Activated naive CD4-positive, alpha-beta T cell treated with anti-CD3 and anti-CD28 coated beads, Interleukin-2, amount 10 ng/mL, durations not matched to agents 7 days and 5 days (primary cell): ENCODE results near the gene OR5D16.
"Not testable (repeated sequence)": the region's sequence is repeated elsewhere in the genome, so short reads cannot be mapped to it uniquely, and the experiment has no call there.

Source experiments
- CTCF ChIA-PET: fragments of 350-600 bp; sonication (Branson Sonifier 250); formaldehyde crosslinking; loops from one replicate; lab custom pipeline; 2021; ENCODE audit warnings: antibody characterized with exemption; lab: Charles Lee
- DNase-seq: peaks from one replicate; pipeline ENCODE4 v3.0.0-alpha.2; 2020
- H3K27ac Mint-ChIP-seq: one replicate; pipeline ENCODE4 v1.8.0; 2021; ENCODE audit warnings: mild to moderate bottlenecking, moderate library complexity, mixed read lengths
- H3K27me3 Mint-ChIP-seq: one replicate; pipeline ENCODE4 v1.8.0; 2021; ENCODE audit warnings: mild to moderate bottlenecking, mixed read lengths
- H3K36me3 Mint-ChIP-seq: one replicate; pipeline ENCODE4 v1.8.0; 2021; ENCODE audit warnings: mixed read lengths
- H3K4me1 Mint-ChIP-seq: one replicate; pipeline ENCODE4 v1.8.0; 2021; ENCODE audit warnings: mixed read lengths
- H3K4me3 Mint-ChIP-seq: one replicate; pipeline ENCODE4 v1.8.0; 2021; ENCODE audit warnings: mild to moderate bottlenecking, moderate library complexity, mixed read lengths
- H3K9me3 Mint-ChIP-seq: one replicate; pipeline ENCODE4 v1.8.0; 2021; ENCODE audit warnings: mixed read lengths

Gene OR5D16

GRCh38 chr11:55838452-55838851, at the start of gene OR5D16:
OR5D16 (plus strand) TSS chr11:55838752; CDS start chr11:55838752, 0 bp downstream.
- H3K27ac Mint-ChIP-seq = no peak within 1 kb of the TSS
- H3K4me3 Mint-ChIP-seq = no peak within 1 kb of the TSS
- CTCF ChIA-PET = no interaction called here
- DNase-seq = no peak
- no peaks in the 10 kb centered on the region for H3K27me3 Mint-ChIP-seq
- peaks cover 16% of the 10 kb centered on the region for H3K9me3 Mint-ChIP-seq
- H3K36me3 Mint-ChIP-seq = no peaks in the 10 kb centered on the region
- no peaks in the 10 kb centered on the region for H3K4me1 Mint-ChIP-seq

- no peaks in the 10 kb centered on the region for H3K27me3 Mint-ChIP-seq
- H3K4me3 Mint-ChIP-seq = no peak overlapping the region
- H3K27ac Mint-ChIP-seq = no peak overlapping the region
- no peaks in the 10 kb centered on the region for H3K36me3 Mint-ChIP-seq
- DNase-seq = no peak
- H3K4me1 Mint-ChIP-seq = no peaks in the 10 kb centered on the region
- H3K9me3 Mint-ChIP-seq = peaks cover 17% of the 10 kb centered on the region
- CTCF ChIA-PET = no interaction called here
Measured at GRCh38 chr11:55791606-55792005, 46.9 kb upstream of the OR5D16 start.

- Mint-ChIP-seq H3K4me1 (no peaks in the 10 kb centered on the region), H3K9me3 (peaks cover 9% of the 10 kb centered on the region), H3K4me3 (no peak overlapping the region), H3K27ac (no peak overlapping the region), H3K27me3 (no peaks in the 10 kb centered on the region), H3K36me3 (no peaks in the 10 kb centered on the region)
- no peak for DNase-seq
- CTCF ChIA-PET = no interaction called here
Measured at GRCh38 chr11:55793321-55793720, 45.2 kb upstream of the OR5D16 start.

GRCh38 chr11:55795256-55795655, 43.3 kb upstream of the OR5D16 start, which contains the start of gene OR5D14:
OR5D14 (plus strand) TSS chr11:55795556; CDS start chr11:55795556, 0 bp downstream.
- Mint-ChIP-seq H3K4me1 (no peaks in the 10 kb centered on the region), H3K27me3 (no peaks in the 10 kb centered on the region), H3K4me3 (no peak within 1 kb of the TSS), H3K27ac (no peak within 1 kb of the TSS), H3K36me3 (no peaks in the 10 kb centered on the region), H3K9me3 (peaks cover 21% of the 10 kb centered on the region)
- DNase-seq = no peak
- CTCF ChIA-PET = no interaction called here

GRCh38 chr11:55806248-55806647, 32.3 kb upstream of the OR5D16 start:
- H3K9me3 Mint-ChIP-seq = peaks cover 25% of the 10 kb centered on the region
- H3K27me3 Mint-ChIP-seq = no peaks in the 10 kb centered on the region
- no peaks in the 10 kb centered on the region for H3K36me3 Mint-ChIP-seq
- DNase-seq = no peak
- H3K4me1 Mint-ChIP-seq = no peaks in the 10 kb centered on the region
- CTCF ChIA-PET = no interaction called here
- H3K4me3 Mint-ChIP-seq = no peak overlapping the region
- no peak overlapping the region for H3K27ac Mint-ChIP-seq

GRCh38 chr11:55811067-55811466, 27.5 kb upstream of the OR5D16 start, which contains the start of gene OR5L1:
OR5L1 (plus strand) TSS chr11:55811367; CDS start chr11:55811467, 100 bp downstream.
- H3K9me3 Mint-ChIP-seq = peaks cover 21% of the 10 kb centered on the region
- DNase-seq = no peak
- no peak within 1 kb of the TSS for H3K27ac Mint-ChIP-seq
- H3K4me1 Mint-ChIP-seq = no peaks in the 10 kb centered on the region
- CTCF ChIA-PET = no interaction called here
- no peaks in the 10 kb centered on the region for H3K27me3 Mint-ChIP-seq
- H3K36me3 Mint-ChIP-seq = no peaks in the 10 kb centered on the region
- no peak within 1 kb of the TSS for H3K4me3 Mint-ChIP-seq

- H3K27ac Mint-ChIP-seq = no peak within 1 kb of the TSS
- H3K4me3 Mint-ChIP-seq = no peak within 1 kb of the TSS
- CTCF ChIA-PET = no interaction called here
- no peak for DNase-seq
- no peaks in the 10 kb centered on the region for H3K36me3 Mint-ChIP-seq
- H3K27me3 Mint-ChIP-seq = no peaks in the 10 kb centered on the region
- no peaks in the 10 kb centered on the region for H3K4me1 Mint-ChIP-seq
- H3K9me3 Mint-ChIP-seq = peaks cover 17% of the 10 kb centered on the region
Measured at GRCh38 chr11:55819330-55819729, 19.2 kb upstream of the OR5D16 start, which contains the start of gene OR5D18. OR5D18 (plus strand) TSS chr11:55819630; CDS start chr11:55819630, 0 bp downstream.

- no peak for DNase-seq
- H3K4me3 Mint-ChIP-seq = no peak within 1 kb of the TSS
- CTCF ChIA-PET = no interaction called here
- H3K27me3 Mint-ChIP-seq = no peaks in the 10 kb centered on the region
- peaks cover 13% of the 10 kb centered on the region for H3K9me3 Mint-ChIP-seq
- no peak within 1 kb of the TSS for H3K27ac Mint-ChIP-seq
- no peaks in the 10 kb centered on the region for H3K4me1 Mint-ChIP-seq
- H3K36me3 Mint-ChIP-seq = no peaks in the 10 kb centered on the region
Measured at GRCh38 chr11:55826919-55827318, 11.6 kb upstream of the OR5D16 start, which contains the start of gene OR5L2. OR5L2 (plus strand) TSS chr11:55827219; CDS start chr11:55827219, 0 bp downstream.

GRCh38 chr11:55847453-55847852, 8.9 kb downstream of the OR5D16 start:
- Mint-ChIP-seq H3K27me3 (no peaks in the 10 kb centered on the region), H3K36me3 (no peaks in the 10 kb centered on the region), H3K27ac (no peak overlapping the region), H3K9me3 (peaks cover 16% of the 10 kb centered on the region), H3K4me1 (no peaks in the 10 kb centered on the region), H3K4me3 (no peak overlapping the region)
- DNase-seq = no peak
- CTCF ChIA-PET = no interaction called here

- H3K9me3 Mint-ChIP-seq = peaks cover 17% of the 10 kb centered on the region
- CTCF ChIA-PET = no interaction called here
- no peaks in the 10 kb centered on the region for H3K4me1 Mint-ChIP-seq
- no peak overlapping the region for H3K4me3 Mint-ChIP-seq
- no peaks in the 10 kb centered on the region for H3K27me3 Mint-ChIP-seq
- DNase-seq = no peak
- no peaks in the 10 kb centered on the region for H3K36me3 Mint-ChIP-seq
- H3K27ac Mint-ChIP-seq = no peak overlapping the region
Measured at GRCh38 chr11:55849037-55849436, 10.5 kb downstream of the OR5D16 start.

GRCh38 chr11:55852141-55852540, 13.6 kb downstream of the OR5D16 start:
- DNase-seq = no peak
- CTCF ChIA-PET = no interaction called here
- peaks cover 11% of the 10 kb centered on the region for H3K9me3 Mint-ChIP-seq
- no peaks in the 10 kb centered on the region for H3K4me1 Mint-ChIP-seq
- H3K27me3 Mint-ChIP-seq = no peaks in the 10 kb centered on the region
- no peak overlapping the region for H3K27ac Mint-ChIP-seq
- H3K4me3 Mint-ChIP-seq = no peak overlapping the region
- H3K36me3 Mint-ChIP-seq = no peaks in the 10 kb centered on the region

GRCh38 chr11:55854704-55855103, 16.2 kb downstream of the OR5D16 start:
- H3K4me1 Mint-ChIP-seq = no peaks in the 10 kb centered on the region
- H3K4me3 Mint-ChIP-seq = no peak overlapping the region

GRCh38 chr11:55867354-55867753, 28.8 kb downstream of the OR5D16 start:
- peaks cover 29% of the 10 kb centered on the region for H3K9me3 Mint-ChIP-seq
- H3K4me3 Mint-ChIP-seq, H3K27ac Mint-ChIP-seq, CTCF ChIA-PET, H3K4me1 Mint-ChIP-seq, DNase-seq, H3K27me3 Mint-ChIP-seq, H3K36me3 Mint-ChIP-seq: not testable (repeated sequence)

More at GRCh38 chr11:55854704-55855103, 16.2 kb downstream of the OR5D16 start:
- Mint-ChIP-seq H3K27me3 (no peaks in the 10 kb centered on the region), H3K36me3 (no peaks in the 10 kb centered on the region), H3K9me3 (peaks cover 9% of the 10 kb centered on the region), H3K27ac (no peak overlapping the region)
- CTCF ChIA-PET = no interaction called here
- no peak for DNase-seq

- peaks cover 18% of the 10 kb centered on the region for H3K9me3 Mint-ChIP-seq
- H3K4me1 Mint-ChIP-seq, H3K27ac Mint-ChIP-seq, H3K36me3 Mint-ChIP-seq, H3K27me3 Mint-ChIP-seq, CTCF ChIA-PET, DNase-seq, H3K4me3 Mint-ChIP-seq: not testable (repeated sequence)
Measured at GRCh38 chr11:55872731-55873130, 34.2 kb downstream of the OR5D16 start.

GRCh38 chr11:55873146-55873545, 34.6 kb downstream of the OR5D16 start:
- H3K36me3 Mint-ChIP-seq, H3K4me3 Mint-ChIP-seq, H3K27ac Mint-ChIP-seq, CTCF ChIA-PET, H3K4me1 Mint-ChIP-seq, H3K27me3 Mint-ChIP-seq, DNase-seq: not testable (repeated sequence)
- H3K9me3 Mint-ChIP-seq = peaks cover 14% of the 10 kb centered on the region
